Measurements from ENCODE around the gene ARTN. TPM values are rescaled to one million over a fixed set of nuclear protein-coding genes. Genes with fewer than 3 reads are reported as not detected.

Gene ARTN
- total and polyA plus RNA-seq, 2 experiments from 2014 or later = 6.7 to 35.7 TPM

DNA sequence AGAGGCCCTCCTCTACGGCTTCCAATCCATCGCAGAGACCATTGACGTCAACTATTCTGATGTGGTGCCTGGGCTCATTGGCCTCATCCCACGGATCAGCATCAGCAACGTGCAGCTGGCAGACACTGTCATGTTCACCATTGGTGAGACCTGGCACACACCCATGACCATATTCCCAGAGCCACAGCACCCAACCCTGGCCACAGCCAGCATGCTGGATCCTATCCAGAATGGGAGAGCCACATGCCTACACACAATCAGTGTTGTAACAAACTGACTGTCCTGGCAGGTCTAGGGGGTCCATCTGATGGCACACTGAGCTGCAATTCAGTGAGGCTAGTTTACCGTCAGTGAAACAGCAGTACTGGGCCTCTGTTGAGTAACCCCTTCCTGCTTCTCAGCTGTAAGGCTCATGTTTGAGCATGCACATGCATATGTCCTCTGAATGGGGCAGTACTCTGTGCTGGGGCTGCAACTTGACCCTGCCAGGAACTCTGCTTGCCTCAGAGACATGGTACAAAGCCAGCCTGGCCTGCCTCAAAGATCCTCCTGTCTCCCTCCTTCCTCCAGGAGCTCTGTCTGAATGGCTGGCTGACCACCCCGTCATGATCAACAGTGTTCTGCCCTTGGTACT is 23.9 kb downstream of the ARTN start (continued):
- TF ChIP-seq, protein P1, sequence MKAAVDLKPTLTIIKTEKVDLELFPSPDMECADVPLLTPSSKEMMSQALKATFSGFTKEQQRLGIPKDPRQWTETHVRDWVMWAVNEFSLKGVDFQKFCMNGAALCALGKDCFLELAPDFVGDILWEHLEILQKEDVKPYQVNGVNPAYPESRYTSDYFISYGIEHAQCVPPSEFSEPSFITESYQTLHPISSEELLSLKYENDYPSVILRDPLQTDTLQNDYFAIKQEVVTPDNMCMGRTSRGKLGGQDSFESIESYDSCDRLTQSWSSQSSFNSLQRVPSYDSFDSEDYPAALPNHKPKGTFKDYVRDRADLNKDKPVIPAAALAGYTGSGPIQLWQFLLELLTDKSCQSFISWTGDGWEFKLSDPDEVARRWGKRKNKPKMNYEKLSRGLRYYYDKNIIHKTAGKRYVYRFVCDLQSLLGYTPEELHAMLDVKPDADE (IDR thresholded peaks at IDR 0.05) = no peak
- no peak for TF ChIP-seq ZNF331 (CRISPR knock-in tag; IDR thresholded peaks at IDR 0.05; ENCODE audit: low read depth)

DNA sequence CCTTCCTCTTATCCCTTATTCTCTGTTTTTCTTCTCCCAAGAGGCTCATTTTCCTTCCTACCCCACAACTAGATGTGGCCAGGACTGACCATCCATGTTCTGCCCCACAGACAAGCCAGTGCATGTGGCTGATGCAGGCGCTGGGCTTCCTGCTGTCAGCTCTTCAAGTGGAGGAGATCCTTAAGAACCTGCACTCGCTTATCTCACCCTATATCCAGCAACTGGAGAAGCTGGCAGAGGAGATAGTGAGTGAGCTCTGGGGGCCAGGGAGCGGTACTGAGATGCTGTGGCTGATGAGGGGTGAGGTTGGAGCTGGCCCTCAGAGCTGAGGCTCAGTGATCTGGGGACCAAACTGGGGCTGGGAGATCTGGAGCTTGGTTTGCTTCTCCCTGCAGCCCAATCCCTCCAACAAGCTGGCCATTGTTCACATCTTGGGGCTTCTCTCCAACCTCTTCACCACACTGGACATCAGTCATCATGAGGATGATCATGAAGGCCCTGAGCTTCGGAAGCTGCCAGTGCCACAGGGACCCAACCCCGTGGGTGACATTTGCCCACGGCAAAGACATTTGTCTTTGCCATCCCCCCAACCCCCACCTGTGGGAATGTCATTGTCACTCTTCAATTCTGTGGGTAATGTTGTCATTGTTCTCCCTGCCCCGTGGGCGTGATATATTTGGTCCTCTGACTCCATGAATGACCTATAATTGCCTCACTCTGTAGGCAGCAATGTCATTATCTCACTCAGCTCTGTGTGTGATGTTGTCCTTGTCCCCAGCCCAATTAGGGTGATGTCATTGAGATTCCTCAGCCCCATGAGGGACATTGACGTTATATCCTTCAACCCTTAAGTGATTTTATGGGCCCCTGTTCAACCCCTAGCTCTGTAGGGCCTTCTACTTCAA is 25.0 kb downstream of the ARTN start:
- Mint-ChIP-seq H3K36me3 (ENCODE audit: low read depth) (no peaks in the 10 kb centered on the region; the same call in 1 of the 3 replicates), H3K9me3 (no peaks in the 10 kb centered on the region), H3K27ac (no peak overlapping the region), H3K27me3 (ENCODE audit: insufficient read depth, low read depth, poor library complexity) (peaks cover 12% of the 10 kb centered on the region), H3K4me1 (peaks cover under 1% of the 10 kb centered on the region), H3K4me3 (no peak overlapping the region)
- no peaks in the 10 kb centered on the region for H4K20me1 ChIP-seq (replicated peaks; ENCODE audit: insufficient read depth)
- H3K27ac ChIP-seq (ENCODE audit: low read depth) = no peak overlapping the region
- H3K4me3 ChIP-seq = no peak overlapping the region
- H3K79me2 ChIP-seq (replicated peaks; ENCODE audit: insufficient read depth) = 0 out of 2 replicates have a peak, but pooled peaks cover under 1% of the 10 kb centered on the region
- no peaks in the 10 kb centered on the region for H3K27me3 ChIP-seq (ENCODE audit: insufficient read depth)
- DNase-seq (ENCODE audit: low spot score) (no peak), ATAC-seq (no peak)
- H3F3A ChIP-seq (replicated peaks; ENCODE audit: low read depth) = no peaks in the 10 kb centered on the region
- H3K36me3 ChIP-seq (ENCODE audit: insufficient read depth) = no peaks in the 10 kb centered on the region
- H3K4me1 ChIP-seq (ENCODE audit: insufficient read depth) = no peaks in the 10 kb centered on the region
- no peak overlapping the region for H3K4me2 ChIP-seq
- H2AFZ ChIP-seq = no peak overlapping the region
- H3K9me2 ChIP-seq (ENCODE audit: insufficient read depth) = no peaks in the 10 kb centered on the region
- TF ChIP-seq POLR2AphosphoS5 (IDR thresholded peaks at IDR 0.05; ENCODE audit: low read depth) (no peak), EZH2 (IDR thresholded peaks at IDR 0.05; ENCODE audit: low read depth, unreplicated experiment) (no peak), EZH2phosphoT487 (IDR thresholded peaks at IDR 0.05; ENCODE audit: unreplicated experiment) (no peak), CREB1 (CRISPR knock-in tag; IDR thresholded peaks at IDR 0.05; ENCODE audit: low read depth) (no peak), STAT1 (IDR thresholded peaks at IDR 0.05; ENCODE audit: unreplicated experiment) (no peak), JUNB (IDR thresholded peaks at IDR 0.05; ENCODE audit: unreplicated experiment) (no peak)
- TF ChIP-seq, protein P2, sequence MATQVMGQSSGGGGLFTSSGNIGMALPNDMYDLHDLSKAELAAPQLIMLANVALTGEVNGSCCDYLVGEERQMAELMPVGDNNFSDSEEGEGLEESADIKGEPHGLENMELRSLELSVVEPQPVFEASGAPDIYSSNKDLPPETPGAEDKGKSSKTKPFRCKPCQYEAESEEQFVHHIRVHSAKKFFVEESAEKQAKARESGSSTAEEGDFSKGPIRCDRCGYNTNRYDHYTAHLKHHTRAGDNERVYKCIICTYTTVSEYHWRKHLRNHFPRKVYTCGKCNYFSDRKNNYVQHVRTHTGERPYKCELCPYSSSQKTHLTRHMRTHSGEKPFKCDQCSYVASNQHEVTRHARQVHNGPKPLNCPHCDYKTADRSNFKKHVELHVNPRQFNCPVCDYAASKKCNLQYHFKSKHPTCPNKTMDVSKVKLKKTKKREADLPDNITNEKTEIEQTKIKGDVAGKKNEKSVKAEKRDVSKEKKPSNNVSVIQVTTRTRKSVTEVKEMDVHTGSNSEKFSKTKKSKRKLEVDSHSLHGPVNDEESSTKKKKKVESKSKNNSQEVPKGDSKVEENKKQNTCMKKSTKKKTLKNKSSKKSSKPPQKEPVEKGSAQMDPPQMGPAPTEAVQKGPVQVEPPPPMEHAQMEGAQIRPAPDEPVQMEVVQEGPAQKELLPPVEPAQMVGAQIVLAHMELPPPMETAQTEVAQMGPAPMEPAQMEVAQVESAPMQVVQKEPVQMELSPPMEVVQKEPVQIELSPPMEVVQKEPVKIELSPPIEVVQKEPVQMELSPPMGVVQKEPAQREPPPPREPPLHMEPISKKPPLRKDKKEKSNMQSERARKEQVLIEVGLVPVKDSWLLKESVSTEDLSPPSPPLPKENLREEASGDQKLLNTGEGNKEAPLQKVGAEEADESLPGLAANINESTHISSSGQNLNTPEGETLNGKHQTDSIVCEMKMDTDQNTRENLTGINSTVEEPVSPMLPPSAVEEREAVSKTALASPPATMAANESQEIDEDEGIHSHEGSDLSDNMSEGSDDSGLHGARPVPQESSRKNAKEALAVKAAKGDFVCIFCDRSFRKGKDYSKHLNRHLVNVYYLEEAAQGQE (IDR thresholded peaks at IDR 0.05; ENCODE audit: unreplicated experiment) = no peak
- TF ChIP-seq, protein P3, sequence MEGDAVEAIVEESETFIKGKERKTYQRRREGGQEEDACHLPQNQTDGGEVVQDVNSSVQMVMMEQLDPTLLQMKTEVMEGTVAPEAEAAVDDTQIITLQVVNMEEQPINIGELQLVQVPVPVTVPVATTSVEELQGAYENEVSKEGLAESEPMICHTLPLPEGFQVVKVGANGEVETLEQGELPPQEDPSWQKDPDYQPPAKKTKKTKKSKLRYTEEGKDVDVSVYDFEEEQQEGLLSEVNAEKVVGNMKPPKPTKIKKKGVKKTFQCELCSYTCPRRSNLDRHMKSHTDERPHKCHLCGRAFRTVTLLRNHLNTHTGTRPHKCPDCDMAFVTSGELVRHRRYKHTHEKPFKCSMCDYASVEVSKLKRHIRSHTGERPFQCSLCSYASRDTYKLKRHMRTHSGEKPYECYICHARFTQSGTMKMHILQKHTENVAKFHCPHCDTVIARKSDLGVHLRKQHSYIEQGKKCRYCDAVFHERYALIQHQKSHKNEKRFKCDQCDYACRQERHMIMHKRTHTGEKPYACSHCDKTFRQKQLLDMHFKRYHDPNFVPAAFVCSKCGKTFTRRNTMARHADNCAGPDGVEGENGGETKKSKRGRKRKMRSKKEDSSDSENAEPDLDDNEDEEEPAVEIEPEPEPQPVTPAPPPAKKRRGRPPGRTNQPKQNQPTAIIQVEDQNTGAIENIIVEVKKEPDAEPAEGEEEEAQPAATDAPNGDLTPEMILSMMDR (conservative IDR thresholded peaks at IDR 0.05; ENCODE audit: low read depth in 2 of 2) = no peak

Measured in GM23338 (cell line).